Occipital lobe (tissue), 2 donors: ENCODE data around the gene GPR31. TPM values are rescaled to one million over a fixed set of nuclear protein-coding genes. Genes with fewer than 3 reads are reported as not detected.
"Not testable (repeated sequence)": the region's sequence is repeated elsewhere in the genome, so short reads cannot be mapped to it uniquely, and the experiment has no call there.

Experiments used
- DNase-seq: peaks from one replicate; lab custom pipeline; 2025; lab: John Stamatoyannopoulos, UW
- total RNA-seq: library from RNA; depleted of rRNA; stranded (reverse); fragments of >200 nt; gene quantifications from one replicate; pipeline ENCODE4 v1.2.3, GENCODE V29; 2014

GPR31 gene
- total RNA-seq, 1 donor from 2014 or later, result not detected

DNA sequence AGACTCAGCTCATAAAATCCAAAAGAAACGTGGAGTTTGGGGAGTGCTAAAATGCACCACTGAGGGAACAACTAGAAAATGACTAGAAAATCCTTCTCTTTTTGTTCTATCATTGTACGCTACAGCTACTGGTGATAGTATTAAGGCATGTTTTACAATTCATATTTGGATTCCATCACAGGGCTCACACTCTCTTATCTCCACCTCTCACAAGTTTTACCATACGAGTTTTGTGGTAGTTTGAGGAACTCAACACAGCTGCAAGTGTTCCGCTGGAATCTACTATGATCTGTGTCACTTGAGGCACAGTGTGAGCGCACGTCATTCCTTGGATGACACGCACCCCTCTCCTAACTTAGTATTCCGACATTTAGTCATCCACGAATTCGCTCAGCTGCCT lies 9.9 kb upstream of the GPR31 start:
- DNase-seq, result not testable (repeated sequence)

DNA sequence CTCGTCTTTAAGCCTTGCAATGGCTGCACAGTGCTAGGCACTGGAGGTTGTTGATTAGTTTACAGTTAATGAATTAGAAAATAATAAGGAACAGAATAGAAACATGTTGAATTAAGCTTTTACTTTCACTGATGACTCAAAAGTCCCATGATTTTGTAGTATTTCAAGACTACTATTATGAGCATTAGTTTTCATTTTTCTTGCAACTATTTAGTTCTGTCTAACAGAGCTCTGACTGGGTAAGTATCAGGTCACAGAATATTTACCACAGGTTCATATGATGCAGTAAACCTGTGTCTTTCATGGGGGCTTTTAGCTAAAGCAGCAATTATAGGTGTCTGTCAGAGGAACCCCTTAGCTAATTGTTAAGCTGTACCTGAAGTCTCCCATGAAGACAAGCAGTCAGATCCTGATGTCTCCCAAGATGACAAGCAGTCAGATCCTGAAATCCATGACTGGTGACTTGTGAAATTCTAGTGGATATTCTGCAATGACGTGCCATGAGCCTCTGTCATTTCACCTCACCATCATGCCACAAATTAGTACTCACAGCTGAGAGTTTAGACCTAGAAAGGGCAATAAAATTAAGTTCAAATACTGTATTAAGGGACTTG lies 8.2 kb upstream of the GPR31 start:
- DNase-seq, result no peak

DNA sequence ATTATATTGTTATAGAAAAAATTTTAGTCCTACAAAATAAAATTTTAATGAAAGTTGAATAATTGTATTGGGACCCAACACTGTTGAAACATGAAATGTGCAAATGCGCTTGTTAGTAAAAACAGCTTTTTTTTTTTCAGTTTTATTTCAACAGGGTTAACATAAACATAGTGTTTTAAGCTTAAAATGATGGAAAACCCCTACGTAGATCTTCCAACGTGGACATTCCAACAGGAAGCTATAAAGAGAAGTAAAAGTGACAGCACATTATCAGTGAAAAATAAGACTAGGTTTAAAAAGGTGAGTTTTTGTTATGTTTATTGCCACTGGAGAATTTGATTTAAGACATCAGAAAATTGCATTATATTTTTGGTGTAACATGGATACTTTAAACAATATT lies 6.5 kb upstream of the GPR31 start:
- DNase-seq, result no peak

DNA sequence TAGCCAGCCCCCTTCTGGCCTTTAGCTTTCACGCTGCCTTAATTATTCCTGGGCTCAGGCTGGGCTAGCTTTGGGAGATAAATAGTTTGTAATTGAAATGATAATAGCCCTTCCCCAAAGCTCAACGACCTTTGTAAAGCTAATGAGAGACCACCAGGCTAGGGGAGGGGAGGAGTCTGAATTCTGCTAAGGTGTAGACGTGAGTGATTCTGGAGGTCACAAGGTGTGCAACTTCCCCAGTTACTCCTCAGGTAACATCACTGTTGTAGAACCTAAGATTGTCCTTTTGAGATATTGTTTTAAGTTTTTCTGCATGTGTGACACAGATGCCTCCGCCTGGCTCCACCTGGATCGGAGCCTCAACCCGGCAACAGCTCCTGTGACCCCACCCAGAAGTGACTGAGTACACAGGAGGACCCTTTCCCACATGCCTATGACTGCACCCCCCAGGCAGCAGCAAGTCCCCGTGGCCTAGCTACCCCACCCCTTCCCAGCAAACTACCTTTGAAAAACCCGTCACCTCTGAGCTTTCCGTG lies 5.8 kb upstream of the GPR31 start:
- no peak for DNase-seq

DNA sequence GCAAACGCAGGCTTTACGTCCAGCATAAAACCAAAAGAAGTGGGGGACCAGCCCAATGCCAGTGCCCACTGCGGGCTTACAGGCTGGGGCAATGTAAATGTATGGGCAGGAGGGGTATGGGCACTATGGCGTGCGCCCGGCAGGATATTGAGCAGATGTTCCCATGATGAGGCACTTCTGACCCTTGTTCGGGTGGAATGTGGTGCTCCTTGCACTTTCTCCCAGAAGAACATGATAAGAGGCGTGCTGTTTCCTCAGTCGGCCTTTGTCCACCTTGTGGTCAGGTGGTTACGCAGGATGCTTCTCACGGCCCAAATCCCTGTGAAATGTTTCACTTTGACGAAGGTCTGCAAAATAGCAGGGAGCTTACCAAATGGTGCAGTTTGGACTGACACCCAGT lies 4.8 kb upstream of the GPR31 start:
- DNase-seq, result no peak

DNA sequence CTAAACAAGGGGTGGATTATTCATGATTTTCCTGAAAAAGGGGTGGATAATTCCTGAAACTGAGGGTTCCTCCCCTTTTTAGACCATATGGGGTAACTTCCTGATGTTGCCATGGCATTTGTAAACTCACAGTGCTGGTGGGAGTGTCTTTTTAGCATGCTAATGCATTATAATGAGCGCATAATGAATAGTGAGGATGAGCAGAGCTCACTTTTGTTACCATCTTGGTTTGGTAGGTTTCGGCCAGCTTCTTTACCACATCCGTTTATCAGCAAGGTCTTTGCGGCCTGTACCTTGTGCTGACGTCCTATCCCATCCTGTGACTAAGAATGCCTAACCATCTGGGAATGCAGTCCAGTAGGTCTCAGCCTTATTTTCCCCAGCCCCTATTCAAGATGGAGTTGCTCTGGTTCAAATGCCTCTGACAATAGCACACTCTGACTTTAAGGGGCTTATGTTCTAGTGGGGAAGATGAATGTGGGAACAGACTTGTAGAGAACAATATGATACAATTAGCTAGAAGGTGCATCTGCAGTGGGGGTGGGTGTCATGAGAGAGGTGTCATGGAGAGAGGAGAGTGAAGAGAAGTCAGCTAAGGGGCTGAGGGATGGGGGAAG lies 4.2 kb upstream of the GPR31 start:
- DNase-seq, result no peak

DNA sequence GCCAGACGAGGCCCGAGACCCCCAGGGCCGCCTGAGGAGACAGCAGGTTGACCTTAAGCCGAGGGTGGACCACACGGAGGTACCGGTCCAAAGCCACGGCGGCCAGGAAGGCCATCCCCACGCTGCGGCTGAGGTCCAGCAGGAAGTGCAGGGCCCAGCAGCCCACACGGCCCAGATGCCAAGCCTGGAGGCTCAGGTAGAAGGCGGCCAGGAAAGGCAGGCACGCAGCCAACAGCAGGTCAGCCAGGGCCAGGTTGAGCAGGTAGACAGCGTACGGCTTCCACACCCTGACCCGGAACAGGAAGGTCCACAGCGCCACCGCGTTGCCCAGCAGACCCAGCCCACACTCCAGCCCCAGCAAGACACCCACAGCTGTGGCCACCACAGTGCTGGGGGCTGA lies 366 bp downstream of the GPR31 start:
- no peak for DNase-seq

DNA sequence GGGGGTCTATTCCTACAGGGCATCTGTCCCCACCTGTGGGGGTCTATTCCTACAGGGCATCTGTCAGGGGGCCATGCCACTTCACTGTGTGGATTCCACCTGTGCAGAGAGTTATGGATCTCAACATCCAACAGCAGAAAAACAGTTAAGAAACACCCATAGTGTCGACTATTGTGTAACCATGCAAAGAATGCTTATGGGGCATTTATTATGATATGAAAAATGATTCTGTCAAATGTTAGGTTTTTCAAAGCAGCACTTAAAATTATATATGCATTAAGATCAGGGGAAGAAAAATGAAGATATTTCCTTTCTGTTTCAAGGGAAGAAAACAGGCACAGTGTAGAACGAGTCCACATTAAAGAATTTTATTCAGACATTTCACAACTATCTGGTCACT lies 2.9 kb downstream of the GPR31 start:
- no peak for DNase-seq

DNA sequence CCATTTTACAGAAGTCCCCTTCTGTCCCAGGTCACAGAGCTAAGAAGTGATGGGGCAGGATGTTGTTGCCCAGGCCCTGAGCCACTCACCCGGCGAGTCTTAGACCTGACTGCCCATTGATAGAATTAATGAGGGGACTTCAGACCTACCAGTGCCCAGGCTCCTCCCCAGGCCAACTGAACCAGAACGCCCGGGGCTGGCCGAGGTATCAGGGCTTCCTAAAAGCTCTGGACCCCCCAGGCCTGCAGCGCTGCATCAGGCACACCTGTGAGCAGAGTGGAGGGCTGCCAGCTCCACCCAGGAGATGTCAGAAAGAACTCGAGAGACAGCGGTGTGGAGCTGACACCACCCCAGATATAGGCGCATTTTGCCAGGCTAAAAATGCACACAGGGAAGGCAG lies 3.5 kb downstream of the GPR31 start:
- DNase-seq, result no peak

DNA sequence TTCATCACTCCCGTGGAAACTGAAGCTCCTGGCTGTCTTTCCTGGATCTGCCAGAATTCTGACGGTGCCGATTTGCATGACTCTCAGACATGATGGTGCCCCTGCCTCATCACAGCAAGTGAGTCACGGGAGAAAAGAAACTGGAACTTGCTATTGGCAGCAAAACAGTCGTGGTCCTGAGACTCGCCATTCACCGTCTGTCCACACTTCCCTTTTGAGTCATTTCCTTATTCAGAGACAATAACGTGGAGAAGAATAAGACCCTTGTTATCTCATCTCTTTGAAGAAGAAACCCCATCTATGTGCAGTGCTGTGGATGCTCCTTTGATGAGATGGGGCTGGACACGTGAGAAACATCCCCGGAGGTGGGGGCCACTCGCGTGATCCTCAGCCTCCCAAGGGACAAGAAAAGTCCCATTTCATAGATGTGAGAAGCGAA lies 4.2 kb downstream of the GPR31 start:
- peak; percentile 33 for DNase-seq

DNA sequence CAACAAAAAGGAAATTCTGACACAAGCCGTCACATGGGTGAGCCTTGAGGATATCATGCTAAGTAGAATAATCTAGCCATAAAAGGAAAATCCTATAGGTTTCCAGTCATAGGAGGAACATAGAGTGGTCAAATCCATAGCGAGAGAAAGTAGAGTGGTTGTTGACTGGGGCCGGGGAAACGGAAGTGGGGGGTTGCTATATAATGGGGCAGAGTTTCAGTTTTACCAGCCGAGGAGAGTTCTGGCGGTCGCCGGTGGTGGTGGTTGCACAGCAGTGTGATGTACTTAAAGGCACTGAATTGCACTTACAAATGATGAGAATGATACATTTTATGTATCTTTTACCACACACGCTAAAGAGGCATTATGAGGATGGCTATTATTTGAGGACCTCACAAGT lies 4.9 kb downstream of the GPR31 start:
- no peak for DNase-seq

DNA sequence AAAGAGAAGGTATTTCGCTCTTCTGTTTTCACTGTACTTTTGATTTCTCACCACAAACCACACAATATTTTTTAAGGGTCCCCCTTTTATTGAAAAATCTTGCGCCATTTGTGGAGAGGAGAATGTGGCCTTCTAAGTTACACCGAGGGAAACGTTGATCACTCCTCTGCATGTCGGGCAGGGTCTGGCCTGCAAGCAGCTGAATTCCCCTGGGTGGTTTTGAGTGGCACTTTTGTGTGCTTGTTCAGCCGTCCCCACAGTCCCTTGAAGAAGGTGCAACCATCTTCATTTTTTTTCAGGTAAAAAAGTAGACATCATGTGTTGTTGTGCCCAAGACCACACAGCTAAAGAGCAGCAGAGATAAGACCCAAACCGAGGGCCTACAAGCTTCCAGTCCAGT lies 6.1 kb downstream of the GPR31 start:
- no peak for DNase-seq

DNA sequence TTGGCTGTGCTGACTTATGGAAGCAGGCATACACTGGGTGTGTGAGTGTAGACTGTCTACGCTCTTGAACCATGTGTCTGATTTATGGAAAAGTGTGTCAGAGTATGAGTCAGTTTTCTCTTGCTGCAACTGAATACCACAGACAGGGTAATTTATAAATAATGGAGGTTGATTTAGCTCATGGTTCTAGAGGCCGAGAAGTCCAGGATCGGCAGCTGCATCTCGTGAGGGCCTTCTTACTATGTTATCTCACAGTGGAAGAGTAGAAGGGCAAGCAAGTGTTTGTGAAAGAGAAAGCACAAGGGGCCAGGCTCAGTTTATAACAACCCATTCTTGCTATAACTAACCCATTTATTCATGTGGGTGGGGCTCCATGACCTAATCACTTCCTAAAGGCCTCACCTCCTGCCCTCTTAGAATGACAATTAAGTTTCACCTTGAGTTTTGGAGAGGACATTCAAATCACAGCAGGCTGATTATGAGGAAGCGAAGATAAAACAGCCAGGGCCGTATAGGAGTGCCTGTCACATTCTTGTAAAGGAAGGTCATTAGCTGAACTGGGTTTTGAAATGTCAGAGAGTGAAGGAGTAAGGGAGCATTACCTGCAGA lies 6.7 kb downstream of the GPR31 start:
- DNase-seq, result no peak

DNA sequence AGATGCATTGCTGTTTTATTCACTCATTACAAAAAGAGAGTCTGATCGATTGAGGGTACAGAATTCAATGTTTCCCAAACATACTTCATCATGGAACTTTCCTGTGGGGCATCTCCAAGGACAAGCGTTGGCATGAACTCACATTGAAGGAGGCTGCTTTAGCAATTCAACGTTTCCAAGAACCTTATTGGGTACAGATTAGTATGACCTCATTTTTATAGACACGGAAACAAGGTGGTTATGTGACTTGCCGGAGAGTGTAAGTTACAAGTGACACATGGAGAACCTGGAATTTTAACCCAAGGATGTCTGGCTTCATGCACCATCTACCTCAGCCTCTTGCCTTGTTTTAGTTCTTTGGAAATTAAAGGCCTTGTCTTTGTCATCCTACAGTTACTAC lies 8.8 kb downstream of the GPR31 start:
- no peak for DNase-seq

DNA sequence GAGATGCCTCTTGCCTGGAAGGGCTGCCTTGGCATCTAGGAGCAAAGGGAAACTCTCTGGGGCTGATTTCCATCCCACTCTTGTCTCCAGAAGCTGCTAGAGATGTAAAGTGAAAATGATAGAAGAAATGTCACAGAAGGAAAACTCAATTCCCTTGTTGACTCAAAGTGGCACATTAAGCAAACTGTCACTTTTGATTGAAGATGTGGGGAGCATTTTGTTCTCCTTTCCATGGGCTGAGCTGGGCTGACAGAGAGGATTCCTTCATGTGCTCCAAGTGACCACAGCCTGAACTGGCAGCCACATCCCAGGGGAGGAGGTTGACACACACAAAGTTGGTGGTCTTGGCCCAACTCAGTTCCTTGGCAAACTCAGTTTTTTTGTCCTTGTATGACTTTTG lies 9.8 kb downstream of the GPR31 start:
- no peak for DNase-seq

DNA sequence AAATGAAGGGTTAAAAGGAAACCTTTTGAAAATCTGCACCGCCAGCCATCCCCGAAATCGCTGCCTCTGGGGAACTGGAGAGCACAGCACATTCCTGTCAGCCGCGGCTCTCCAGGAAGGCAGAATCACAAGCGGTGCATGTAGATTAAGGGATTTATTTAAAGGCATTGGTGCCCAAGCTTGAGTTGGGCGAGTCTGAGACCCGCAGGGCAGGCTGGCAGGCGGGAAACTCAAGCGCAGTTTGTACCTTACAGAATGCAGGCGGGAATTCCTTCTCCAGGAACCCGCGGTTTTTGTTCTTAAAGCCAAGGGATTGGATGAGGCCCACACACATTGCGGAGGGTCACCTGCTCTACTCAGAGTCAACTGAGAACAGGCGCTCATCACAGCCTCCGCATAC lies 10.8 kb downstream of the GPR31 start:
- DNase-seq, result no peak

DNA sequence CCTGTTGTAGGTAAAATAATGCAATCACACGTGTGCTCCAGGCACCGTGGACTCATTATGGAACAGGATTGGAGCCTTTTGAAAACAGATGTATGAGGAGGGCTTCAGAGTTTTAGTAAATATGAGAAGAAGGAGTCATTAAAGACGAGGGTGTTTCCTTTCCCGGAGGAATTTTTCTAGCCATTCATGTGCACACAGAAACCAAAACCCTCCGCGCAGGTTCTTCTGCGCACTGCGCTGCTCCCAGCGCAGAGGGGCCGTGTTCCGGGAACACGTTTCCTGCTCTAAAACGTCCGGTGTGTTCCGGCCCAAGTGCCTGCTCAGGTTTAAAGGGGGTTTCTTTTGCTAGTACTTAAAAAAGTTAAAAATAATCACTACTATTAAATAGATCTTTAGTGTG lies 11.6 kb downstream of the GPR31 start:
- no peak for DNase-seq

DNA sequence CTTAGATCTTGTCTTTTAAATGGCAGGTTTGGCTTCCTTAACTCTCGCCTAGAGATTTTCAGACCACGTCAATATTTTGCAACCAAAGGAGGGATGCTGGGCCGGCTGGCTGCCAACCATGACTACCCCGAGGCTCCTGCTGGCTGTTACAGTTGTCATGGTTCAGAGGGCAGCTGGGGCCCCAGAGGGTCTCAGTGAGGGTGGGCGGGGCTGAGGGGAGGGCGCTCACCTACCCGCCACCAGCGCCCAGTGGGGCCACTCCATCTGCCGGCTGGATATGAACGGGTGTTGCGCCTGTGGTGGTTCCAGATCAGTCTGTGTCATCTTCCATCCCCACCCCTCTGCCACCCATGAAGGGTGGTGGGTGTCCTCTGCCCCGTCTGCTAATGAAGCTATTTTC lies 12.3 kb downstream of the GPR31 start:
- no peak for DNase-seq

DNA sequence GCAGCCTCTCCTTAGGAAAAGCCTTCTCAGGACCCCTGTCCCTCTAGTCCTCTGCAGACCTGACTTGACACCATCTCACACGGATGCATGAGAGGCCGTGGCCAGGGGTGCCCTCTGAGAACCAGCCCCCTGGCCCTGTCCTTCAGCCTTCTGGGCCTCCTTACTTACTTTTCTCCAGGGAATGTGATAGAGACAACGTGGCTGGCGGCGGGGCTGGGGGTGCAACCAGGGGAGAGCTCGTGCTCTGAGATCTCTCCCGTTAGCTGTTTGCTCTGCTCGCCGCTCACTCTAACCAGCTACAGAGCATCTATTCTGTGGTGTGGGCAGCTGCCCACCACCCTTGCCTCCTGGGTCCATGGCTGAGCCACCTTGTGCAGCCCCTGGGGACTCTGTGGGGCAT lies 14.7 kb downstream of the GPR31 start:
- DNase-seq, result no peak

DNA sequence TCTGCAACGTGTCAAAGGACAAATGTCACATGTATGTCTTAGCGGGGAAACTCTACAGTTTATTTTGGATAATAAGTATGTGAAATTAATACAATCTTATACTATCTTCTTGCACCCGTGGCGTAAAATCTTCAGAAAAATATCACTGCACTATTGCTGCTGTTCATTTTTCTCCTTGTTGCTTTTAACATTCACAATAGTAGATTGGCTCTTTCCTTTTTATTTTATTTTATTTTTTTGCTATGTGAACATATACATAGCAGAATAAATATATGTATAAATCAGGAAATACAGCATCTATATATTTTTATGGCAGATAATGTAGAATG lies 15.4 kb downstream of the GPR31 start:
- DNase-seq, result no peak

DNA sequence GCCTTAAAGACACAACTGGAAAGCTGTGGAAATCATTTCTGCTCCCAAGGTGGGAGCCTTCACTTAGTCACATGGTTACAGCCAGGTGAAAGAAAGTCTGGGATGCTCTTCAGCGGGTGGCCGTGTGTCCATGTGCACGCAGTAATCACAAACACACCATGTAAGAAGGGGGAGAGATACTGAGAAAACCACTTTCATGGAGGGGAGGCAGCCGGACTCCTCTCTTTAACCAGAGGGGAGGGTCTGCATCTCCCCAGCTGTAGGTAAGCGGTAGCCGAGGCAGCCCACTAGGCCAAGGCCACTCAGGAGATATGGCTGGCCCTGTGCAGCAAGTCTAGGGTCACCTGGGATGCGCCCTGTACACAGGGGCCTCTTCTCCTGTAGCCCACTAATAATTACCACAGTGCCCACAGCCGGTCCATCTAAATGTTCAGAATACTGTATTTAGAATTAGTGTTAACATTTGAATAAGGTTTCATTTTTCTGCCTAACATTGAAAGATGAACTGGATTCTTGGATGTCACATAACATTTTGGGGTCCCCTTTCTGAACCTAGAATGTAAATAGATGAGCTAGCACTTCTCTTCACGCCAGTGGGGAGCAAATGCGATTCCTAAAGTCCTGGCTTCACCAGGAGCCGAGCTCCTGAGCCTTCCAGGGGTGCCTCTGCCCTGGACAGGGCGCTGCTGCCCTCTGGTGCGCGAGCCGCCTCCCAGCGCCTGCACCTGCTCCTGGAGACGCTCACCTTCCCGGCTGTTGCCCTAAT lies 15.9 kb downstream of the GPR31 start:
- no peak for DNase-seq
